WTC11 (cell line): Measurements from ENCODE around the gene SLC29A3. TPM values are rescaled to one million over a fixed set of nuclear protein-coding genes. Genes with fewer than 3 reads are reported as not detected.

Experiments
- ATAC-seq: fragments of 200-7000 bp; cut with Tn5 transposase; 2 replicates; pipeline ENCODE4 v1.10.0; 2021; ENCODE audit warnings: mild to moderate bottlenecking, moderate library complexity
- CTCF ChIA-PET: fragments of 300-600 bp; sonication (Branson Sonifier 250); formaldehyde crosslinking; loops from one replicate; lab custom pipeline; 2021; ENCODE audit warnings: antibody characterized with exemption; lab: Charles Lee
- POLR2A ChIA-PET: fragments of 350-600 bp; sonication (Branson Sonifier 250); formaldehyde crosslinking; loops from one replicate; lab custom pipeline; 2021; ENCODE audit warnings: antibody characterized with exemption; lab: Charles Lee
- DNase-seq: peaks from one replicate; pipeline ENCODE4 v3.0.0; 2021; ENCODE audit warnings: low spot score
- H3K27ac Mint-ChIP-seq: 2 replicates; pipeline ENCODE4 v1.8.0; 2021; ENCODE audit warnings: mixed read lengths
- H3K27me3 Mint-ChIP-seq: 2 replicates; pipeline ENCODE4 v1.8.0; 2021; ENCODE audit warnings: low read depth, mild to moderate bottlenecking, moderate library complexity, mixed read lengths
- H3K36me3 Mint-ChIP-seq: 2 replicates; pipeline ENCODE4 v1.8.0; 2021; ENCODE audit warnings: mixed read lengths
- H3K4me1 Mint-ChIP-seq: 2 replicates; pipeline ENCODE4 v1.8.0; 2022; ENCODE audit warnings: mixed read lengths
- H3K4me3 Mint-ChIP-seq: 2 replicates; pipeline ENCODE4 v1.8.0; 2021; ENCODE audit warnings: mild to moderate bottlenecking, moderate library complexity, mixed read lengths
- H3K9me3 Mint-ChIP-seq: 2 replicates; pipeline ENCODE4 v1.8.0; 2021; ENCODE audit warnings: mixed read lengths
- ATF1 ChIP-seq: sonication (generic); formaldehyde crosslinking; IDR thresholded peaks from 2 replicates; pipeline ENCODE4 v1.8.1; 2023; ENCODE audit warnings: mild to moderate bottlenecking, moderate library complexity, missing genetic modification reagents
- ATF3 ChIP-seq: sonication (generic); formaldehyde crosslinking; conservative IDR thresholded peaks from 2 replicates; pipeline ENCODE4 v1.8.1; 2022; ENCODE audit warnings: mild to moderate bottlenecking, missing genetic modification reagents
- CDX4 ChIP-seq: fragments of 250-450 bp; sonication (Bioruptor Pico); IDR thresholded peaks from 2 replicates; pipeline ENCODE4 v1.9.0; 2021; ENCODE audit warnings: moderate library complexity, mild to moderate bottlenecking, inconsistent platforms, borderline replicate concordance
- CREB1 ChIP-seq: sonication (generic); formaldehyde crosslinking; IDR thresholded peaks from 2 replicates; pipeline ENCODE4 v1.8.0; 2023; ENCODE audit warnings: mild to moderate bottlenecking, missing genetic modification reagents
- CREM ChIP-seq: sonication (generic); formaldehyde crosslinking; IDR thresholded peaks from 2 replicates; pipeline ENCODE4 v1.8.1; 2022; ENCODE audit warnings: mild to moderate bottlenecking, missing genetic modification reagents, moderate library complexity
- CTCF ChIP-seq: fragments of 200-600 bp; IDR thresholded peaks from 2 replicates; pipeline ENCODE4 v1.8.0; 2022; ENCODE audit warnings: antibody characterized with exemption
- E2F1 ChIP-seq: sonication (generic); formaldehyde crosslinking; IDR thresholded peaks from 2 replicates; pipeline ENCODE4 v1.8.0; 2022; ENCODE audit warnings: mild to moderate bottlenecking, missing genetic modification reagents
- ERG ChIP-seq: fragments of 250-450 bp; sonication (Bioruptor Pico); IDR thresholded peaks from 2 replicates; pipeline ENCODE4 v1.8.0; 2021; ENCODE audit warnings: mild to moderate bottlenecking
- GRHL2 ChIP-seq: fragments of 250-450 bp; sonication (Bioruptor Pico); IDR thresholded peaks from 2 replicates; pipeline ENCODE4 v1.8.0; 2022; ENCODE audit warnings: mild to moderate bottlenecking, moderate library complexity; ENCODE audit not compliant: insufficient replicate concordance, severe bottlenecking
- IRF2 ChIP-seq: sonication (generic); formaldehyde crosslinking; IDR thresholded peaks from 2 replicates; pipeline ENCODE4 v1.8.0; 2022; ENCODE audit warnings: low read depth, missing genetic modification reagents, borderline replicate concordance
- NR2C2 ChIP-seq: sonication (generic); formaldehyde crosslinking; IDR thresholded peaks from 2 replicates; pipeline ENCODE4 v1.8.0; 2022; ENCODE audit warnings: mild to moderate bottlenecking, missing genetic modification reagents
- OVOL2 ChIP-seq: fragments of 250-450 bp; sonication (Bioruptor Pico); IDR thresholded peaks from 2 replicates; pipeline ENCODE4 v1.9.0; 2021; ENCODE audit warnings: mild to moderate bottlenecking, borderline replicate concordance
- PRRX2 ChIP-seq: fragments of 250-450 bp; sonication (Bioruptor Pico); IDR thresholded peaks from 2 replicates; pipeline ENCODE4 v1.8.0; 2021; ENCODE audit warnings: mild to moderate bottlenecking
- SMAD4 ChIP-seq: sonication (generic); formaldehyde crosslinking; IDR thresholded peaks from 2 replicates; pipeline ENCODE4 v1.8.0; 2022; ENCODE audit warnings: mild to moderate bottlenecking, missing genetic modification reagents
- TCF7 ChIP-seq: sonication (generic); formaldehyde crosslinking; IDR thresholded peaks from 2 replicates; pipeline ENCODE4 v1.8.0; 2022; ENCODE audit warnings: mild to moderate bottlenecking, low read depth, missing genetic modification reagents, moderate library complexity
- TEAD4 ChIP-seq: sonication (generic); formaldehyde crosslinking; IDR thresholded peaks from 2 replicates; pipeline ENCODE4 v1.8.0; 2022; ENCODE audit warnings: mild to moderate bottlenecking, missing genetic modification reagents
- TP53 ChIP-seq: sonication (generic); formaldehyde crosslinking; IDR thresholded peaks from 2 replicates; pipeline ENCODE4 v1.8.1; 2023; ENCODE audit warnings: mild to moderate bottlenecking, missing genetic modification reagents
- USF1 ChIP-seq: sonication (generic); formaldehyde crosslinking; IDR thresholded peaks from 2 replicates; pipeline ENCODE4 v1.8.0; 2022; ENCODE audit warnings: mild to moderate bottlenecking, missing genetic modification reagents
- USF2 ChIP-seq: sonication (generic); formaldehyde crosslinking; IDR thresholded peaks from 2 replicates; pipeline ENCODE4 v1.8.1; 2023; ENCODE audit warnings: mild to moderate bottlenecking, missing genetic modification reagents, moderate library complexity
- ZBTB21 ChIP-seq: sonication (generic); formaldehyde crosslinking; IDR thresholded peaks from 2 replicates; pipeline ENCODE4 v1.8.1; 2023; ENCODE audit warnings: mild to moderate bottlenecking, missing genetic modification reagents, borderline replicate concordance
- ZNF396 ChIP-seq: fragments of 250-450 bp; sonication (Bioruptor Pico); IDR thresholded peaks from 2 replicates; pipeline ENCODE4 v1.8.0; 2021; ENCODE audit warnings: mild to moderate bottlenecking, moderate library complexity, borderline replicate concordance
- ZNF416 ChIP-seq: fragments of 250-450 bp; sonication (Bioruptor Pico); IDR thresholded peaks from 2 replicates; pipeline ENCODE4 v1.9.0; 2021; ENCODE audit warnings: mild to moderate bottlenecking, inconsistent platforms
- ZSCAN18 ChIP-seq: fragments of 250-450 bp; sonication (Bioruptor Pico); IDR thresholded peaks from 2 replicates; pipeline ENCODE4 v2.1.2; 2022; ENCODE audit warnings: mild to moderate bottlenecking, moderate library complexity
- total RNA-seq: library from RNA; stranded (reverse); gene quantifications from 3 replicates; pipeline ENCODE4 v1.2.3, GENCODE V29; 2021

SLC29A3 gene
- total RNA-seq, 1 experiment from 2014 or later, result 9.2 TPM

GRCh38 chr10:71393841-71394475, 74.9 kb downstream of the SLC29A3 start:
- H3K27me3 Mint-ChIP-seq, result peaks cover 44% of the 10 kb centered on the region
- CTCF ChIA-PET, result interaction anchor here (1.3 to 8.8 kb wide), 3 partner anchors 10 to 303 kb away, joined by 3 to 120 read pairs (median 6); partner anchors contain the start of gene SLC29A3
- POLR2A ChIA-PET, result no interaction called here
- no peak overlapping the region for H3K27ac Mint-ChIP-seq
- no peaks in the 10 kb centered on the region for H3K9me3 Mint-ChIP-seq
- no peak overlapping the region for H3K4me3 Mint-ChIP-seq
- DNase-seq (no peak), ATAC-seq (no peak)
- H3K4me1 Mint-ChIP-seq, result peaks cover 16% of the 10 kb centered on the region
- TF ChIP-seq NR2C2 (CRISPR knock-in tag) (no peak), OVOL2 (CRISPR knock-in tag) (no peak)
- H3K36me3 Mint-ChIP-seq, result no peaks in the 10 kb centered on the region

GRCh38 chr10:71394926-71395562, 76.0 kb downstream of the SLC29A3 start:
- no peak for TF ChIP-seq IRF2 (CRISPR knock-in tag)
- TF ChIP-seq USF2, result no peak
- no peak for TF ChIP-seq CDX4 (CRISPR knock-in tag)
- no peak for TF ChIP-seq GRHL2 (CRISPR knock-in tag)
- TF ChIP-seq ZSCAN18, result no peak
- TF ChIP-seq ATF1 (CRISPR knock-in tag), result no peak
- TF ChIP-seq ERG, result no peak
- no peak for TF ChIP-seq CREM (CRISPR knock-in tag)
- no peak for TF ChIP-seq TCF7 (CRISPR knock-in tag)
- TF ChIP-seq ATF3, result no peak
- no peak for TF ChIP-seq TP53 (CRISPR knock-in tag)
- no peak for TF ChIP-seq ZBTB21 (CRISPR knock-in tag)
- TF ChIP-seq CREB1 (CRISPR knock-in tag), result no peak
- POLR2A ChIA-PET, result no interaction called here
- no peak for ATAC-seq
- H3K9me3 Mint-ChIP-seq, result no peaks in the 10 kb centered on the region
- H3K36me3 Mint-ChIP-seq, result no peaks in the 10 kb centered on the region
- H3K27me3 Mint-ChIP-seq, result peaks cover 55% of the 10 kb centered on the region
- peaks cover 22% of the 10 kb centered on the region for H3K4me1 Mint-ChIP-seq
- H3K4me3 Mint-ChIP-seq, result no peak overlapping the region
- no peak overlapping the region for H3K27ac Mint-ChIP-seq
- DNase-seq, result no peak
- CTCF ChIA-PET, result interaction anchor here (0.7 to 8.8 kb wide), 26 partner anchors 10 to 318 kb away, joined by 3 to 120 read pairs (median 10); partner anchors contain the start of gene SLC29A3

GRCh38 chr10:71395621-71396020, 76.6 kb downstream of the SLC29A3 start:
- Mint-ChIP-seq H3K9me3 (no peaks in the 10 kb centered on the region), H3K27me3 (peaks cover 59% of the 10 kb centered on the region), H3K4me1 (peaks cover 22% of the 10 kb centered on the region), H3K27ac (no peak overlapping the region), H3K4me3 (peak overlapping the region; percentile 63), H3K36me3 (no peaks in the 10 kb centered on the region)
- ChIA-PET CTCF (interaction anchor here (0.7 to 8.8 kb wide), 42 partner anchors 11 to 321 kb away, joined by 3 to 120 read pairs (median 5); partner anchors contain the start of gene SLC29A3), POLR2A (interaction anchor here (1.4 kb wide), 1 partner anchor 19 kb away, joined by 3 read pairs; no protein-coding TSS in a partner anchor)
- ATAC-seq (no peak), DNase-seq (no peak)
- TF ChIP-seq NR2C2 (CRISPR knock-in tag) (no peak), USF1 (CRISPR knock-in tag) (no peak), SMAD4 (CRISPR knock-in tag) (no peak), ZNF416 (CRISPR knock-in tag) (no peak), ZNF396 (CRISPR knock-in tag) (no peak), TEAD4 (CRISPR knock-in tag) (no peak), CTCF (no peak), PRRX2 (CRISPR knock-in tag) (no peak), E2F1 (CRISPR knock-in tag) (no peak), IRF2 (CRISPR knock-in tag) (no peak)
